ENCODE results near the gene FNDC8. TPM values are rescaled to one million over a fixed set of nuclear protein-coding genes. Genes with fewer than 3 reads are reported as not detected.

FNDC8 gene
- total RNA-seq, 1 donor = not detected

GRCh38 chr17:35117984-35118383, 3.4 kb upstream of the FNDC8 start:
- no peaks in the 10 kb centered on the region for H3K27me3 ChIP-seq (ENCODE audit: insufficient read depth, low read length)
- H3K4me1 ChIP-seq (ENCODE audit: insufficient read depth, low read length) = peaks cover 22% of the 10 kb centered on the region
- no peaks in the 10 kb centered on the region for H3K9me3 ChIP-seq (ENCODE audit: low read depth, low read length)
- H3K4me3 ChIP-seq (ENCODE audit: low read length) = no peak overlapping the region

- H3K4me3 ChIP-seq (ENCODE audit: low read length) = peak within 1 kb of the TSS; percentile 92
- H3K4me1 ChIP-seq (ENCODE audit: insufficient read depth, low read length) = peaks cover 22% of the 10 kb centered on the region
- H3K27me3 ChIP-seq (ENCODE audit: insufficient read depth, low read length) = no peaks in the 10 kb centered on the region
- no peaks in the 10 kb centered on the region for H3K9me3 ChIP-seq (ENCODE audit: low read depth, low read length)
Observed at GRCh38 chr17:35119370-35120165, 1.8 kb upstream of the FNDC8 start, which contains the start of gene RAD51D. Gene RAD51D (minus strand): TSS chr17:35119860. CDS start chr17:35119613, 247 bp downstream.

GRCh38 chr17:35127751-35128514, 6.5 kb downstream of the FNDC8 start:
- H3K4me3 ChIP-seq (ENCODE audit: low read length) = no peak overlapping the region
- no peaks in the 10 kb centered on the region for H3K27me3 ChIP-seq (ENCODE audit: insufficient read depth, low read length)
- H3K4me1 ChIP-seq (ENCODE audit: insufficient read depth, low read length) = no peaks in the 10 kb centered on the region
- H3K9me3 ChIP-seq (ENCODE audit: low read depth, low read length) = no peaks in the 10 kb centered on the region

GRCh38 chr17:35129154-35129972, 7.9 kb downstream of the FNDC8 start:
- no peaks in the 10 kb centered on the region for H3K9me3 ChIP-seq (ENCODE audit: low read depth, low read length)
- H3K4me1 ChIP-seq (ENCODE audit: insufficient read depth, low read length) = no peaks in the 10 kb centered on the region
- no peaks in the 10 kb centered on the region for H3K27me3 ChIP-seq (ENCODE audit: insufficient read depth, low read length)
- no peak overlapping the region for H3K4me3 ChIP-seq (ENCODE audit: low read length)

- H3K9me3 ChIP-seq (ENCODE audit: low read depth, low read length) = no peaks in the 10 kb centered on the region
- no peak overlapping the region for H3K4me3 ChIP-seq (ENCODE audit: low read length)
- H3K27me3 ChIP-seq (ENCODE audit: insufficient read depth, low read length) = no peaks in the 10 kb centered on the region
- H3K4me1 ChIP-seq (ENCODE audit: insufficient read depth, low read length) = no peaks in the 10 kb centered on the region
Observed at GRCh38 chr17:35129973-35130351, 8.5 kb downstream of the FNDC8 start.

GRCh38 chr17:35130392-35130791, 9.0 kb downstream of the FNDC8 start:
- Histone ChIP-seq H3K9me3 (ENCODE audit: low read depth, low read length) (no peaks in the 10 kb centered on the region), H3K27me3 (ENCODE audit: insufficient read depth, low read length) (no peaks in the 10 kb centered on the region), H3K4me3 (ENCODE audit: low read length) (no peak overlapping the region), H3K4me1 (ENCODE audit: insufficient read depth, low read length) (no peaks in the 10 kb centered on the region)

- Histone ChIP-seq H3K4me3 (ENCODE audit: low read length) (no peak overlapping the region), H3K4me1 (ENCODE audit: insufficient read depth, low read length) (no peaks in the 10 kb centered on the region), H3K27me3 (ENCODE audit: insufficient read depth, low read length) (no peaks in the 10 kb centered on the region), H3K9me3 (ENCODE audit: low read depth, low read length) (no peaks in the 10 kb centered on the region)
Observed at GRCh38 chr17:35132099-35132498, 10.7 kb downstream of the FNDC8 start.

- no peaks in the 10 kb centered on the region for H3K9me3 ChIP-seq (ENCODE audit: low read depth, low read length)
- H3K4me1 ChIP-seq (ENCODE audit: insufficient read depth, low read length) = no peaks in the 10 kb centered on the region
Observed at GRCh38 chr17:35132816-35133550, 11.6 kb downstream of the FNDC8 start.

GRCh38 chr17:35135322-35135721, 13.9 kb downstream of the FNDC8 start:
- Histone ChIP-seq H3K27me3 (ENCODE audit: insufficient read depth, low read length) (no peaks in the 10 kb centered on the region), H3K9me3 (ENCODE audit: low read depth, low read length) (no peaks in the 10 kb centered on the region), H3K4me3 (ENCODE audit: low read length) (no peak overlapping the region), H3K4me1 (ENCODE audit: insufficient read depth, low read length) (no peaks in the 10 kb centered on the region)

More at GRCh38 chr17:35132816-35133550, 11.6 kb downstream of the FNDC8 start:
- Histone ChIP-seq H3K27me3 (ENCODE audit: insufficient read depth, low read length) (no peaks in the 10 kb centered on the region), H3K4me3 (ENCODE audit: low read length) (no peak overlapping the region)

- no peaks in the 10 kb centered on the region for H3K9me3 ChIP-seq (ENCODE audit: low read depth, low read length)
- no peak overlapping the region for H3K4me3 ChIP-seq (ENCODE audit: low read length)
- peaks cover 18% of the 10 kb centered on the region for H3K4me1 ChIP-seq (ENCODE audit: insufficient read depth, low read length)
- H3K27me3 ChIP-seq (ENCODE audit: insufficient read depth, low read length) = no peaks in the 10 kb centered on the region
Observed at GRCh38 chr17:35138218-35138617, 16.8 kb downstream of the FNDC8 start.

- no peaks in the 10 kb centered on the region for H3K27me3 ChIP-seq (ENCODE audit: insufficient read depth, low read length)
- peak within 1 kb of the TSS; percentile 71 for H3K4me3 ChIP-seq (ENCODE audit: low read length)
Observed at GRCh38 chr17:35141681-35142466, 20.5 kb downstream of the FNDC8 start, which contains the start of gene NLE1. Gene NLE1 (minus strand): TSS chr17:35142303. CDS start chr17:35142275, 28 bp downstream.

GRCh38 chr17:35142467-35142796, 21.0 kb downstream of the FNDC8 start:
- peak overlapping the region; percentile 71 for H3K4me3 ChIP-seq (ENCODE audit: low read length)
- no peaks in the 10 kb centered on the region for H3K9me3 ChIP-seq (ENCODE audit: low read depth, low read length)
- peaks cover 18% of the 10 kb centered on the region for H3K4me1 ChIP-seq (ENCODE audit: insufficient read depth, low read length)
- H3K27me3 ChIP-seq (ENCODE audit: insufficient read depth, low read length) = no peaks in the 10 kb centered on the region

More at GRCh38 chr17:35141681-35142466, 20.5 kb downstream of the FNDC8 start, which contains the start of gene NLE1:
- H3K4me1 ChIP-seq (ENCODE audit: insufficient read depth, low read length) = peaks cover 18% of the 10 kb centered on the region
- H3K9me3 ChIP-seq (ENCODE audit: low read depth, low read length) = no peaks in the 10 kb centered on the region

GRCh38 chr17:35144840-35145239, 23.4 kb downstream of the FNDC8 start:
- H3K4me1 ChIP-seq (ENCODE audit: insufficient read depth, low read length) = peaks cover 18% of the 10 kb centered on the region
- no peaks in the 10 kb centered on the region for H3K27me3 ChIP-seq (ENCODE audit: insufficient read depth, low read length)
- H3K9me3 ChIP-seq (ENCODE audit: low read depth, low read length) = no peaks in the 10 kb centered on the region
- no peak overlapping the region for H3K4me3 ChIP-seq (ENCODE audit: low read length)
